Liver (tissue), 9 donors: ENCODE measurements around the gene MAN2B2. TPM values are rescaled to one million over a fixed set of nuclear protein-coding genes. Genes with fewer than 3 reads are reported as not detected.

Source experiments
- DNase-seq: peaks from one replicate; pipeline ENCODE4 v3.0.0-alpha.2; 2017; ENCODE audit warnings: low spot score
- H3K27ac ChIP-seq, 2 donors: one replicate each; pipeline ENCODE4 v1.7.0; 2013; ENCODE audit warnings: inconsistent platforms in 2 of 2, low read length in 2 of 2, control low read depth in 1 of 2, low read depth in 1 of 2, mild to moderate bottlenecking in 1 of 2
- H3K27me3 ChIP-seq, 4 donors: one replicate each; pipeline versions ENCODE4 v1.6.1 to v1.7.0; 2013; ENCODE audit warnings: low read length in 3 of 4, inconsistent platforms in 1 of 4, mild to moderate bottlenecking in 1 of 4, moderate library complexity in 1 of 4; ENCODE audit not compliant: control insufficient read depth in 4 of 4, insufficient read depth in 4 of 4
- H3K36me3 ChIP-seq, 4 donors: one replicate each; pipeline versions ENCODE4 v1.6.1 to v1.7.0; 2013; ENCODE audit warnings: low read length in 3 of 4, mild to moderate bottlenecking in 3 of 4, low read depth in 1 of 4, moderate library complexity in 1 of 4; ENCODE audit not compliant: control insufficient read depth in 4 of 4, insufficient read depth in 3 of 4
- H3K4me1 ChIP-seq, 4 donors: one replicate each; pipeline versions ENCODE4 v1.6.1 to v1.7.0; 2013; ENCODE audit warnings: low read length in 3 of 4, mild to moderate bottlenecking in 3 of 4, moderate library complexity in 1 of 4; ENCODE audit not compliant: control insufficient read depth in 4 of 4, insufficient read depth in 4 of 4
- H3K4me3 ChIP-seq, 3 donors: one replicate each; pipeline versions ENCODE4 v1.6.1 to v1.7.0; 2013; ENCODE audit warnings: low read length in 3 of 3, control low read depth in 1 of 3, low read depth in 1 of 3, mild to moderate bottlenecking in 1 of 3
- H3K9ac ChIP-seq, 2 donors: one replicate each; pipeline ENCODE4 v1.7.0; 2013; ENCODE audit warnings: low read length in 2 of 2, mild to moderate bottlenecking in 2 of 2, moderate library complexity in 2 of 2, control low read depth in 1 of 2, low read depth in 1 of 2
- H3K9me3 ChIP-seq, 4 donors: one replicate each; pipeline versions ENCODE4 v1.6.1 to v1.7.0; 2013; ENCODE audit warnings: low read length in 3 of 4; ENCODE audit not compliant: control insufficient read depth in 4 of 4
- ATF3 ChIP-seq: IDR thresholded peaks from 2 replicates; pipeline ENCODE4 v1.6.1; 2016; ENCODE audit warnings: antibody characterized with exemption
- CTCF ChIP-seq: fragments of 150-350 bp; IDR thresholded peaks from 2 replicates; pipeline ENCODE4 v1.5.1; 2017; ENCODE audit warnings: improper control_type of control experiment, low read depth, low read length; ENCODE audit not compliant: missing input control
- EGR1 ChIP-seq, 2 donors: IDR thresholded peaks; 2 replicates each; pipeline ENCODE4 v1.6.1; 2016 to 2018; ENCODE audit warnings: antibody characterized with exemption in 2 of 2, low read depth in 2 of 2
- FOXA1 ChIP-seq: IDR thresholded peaks from 2 replicates; pipeline ENCODE4 v1.6.1; 2016; ENCODE audit warnings: antibody characterized with exemption
- FOXA2 ChIP-seq: IDR thresholded peaks from 2 replicates; pipeline ENCODE4 v1.6.1; 2016; ENCODE audit warnings: antibody characterized with exemption
- GABPA ChIP-seq, 2 donors: IDR thresholded peaks in 1 of 2; conservative IDR thresholded peaks in 1 of 2; 2 replicates each; pipeline ENCODE4 v1.6.1; 2016; ENCODE audit warnings: antibody characterized with exemption in 2 of 2, mild to moderate bottlenecking in 1 of 2, moderate library complexity in 1 of 2
- HNF4A ChIP-seq, 2 donors: conservative IDR thresholded peaks; 2 replicates each; pipeline ENCODE4 v1.6.1; 2016; ENCODE audit warnings: antibody characterized with exemption in 2 of 2, mild to moderate bottlenecking in 2 of 2
- HNF4G ChIP-seq: IDR thresholded peaks from 2 replicates; pipeline ENCODE4 v1.6.1; 2016; ENCODE audit warnings: antibody characterized with exemption
- JUND ChIP-seq, 2 donors: IDR thresholded peaks; 2 replicates each; pipeline ENCODE4 v1.6.1; 2016; ENCODE audit warnings: antibody characterized with exemption in 2 of 2
- MAX ChIP-seq: IDR thresholded peaks from 2 replicates; pipeline ENCODE4 v1.6.1; 2016; ENCODE audit warnings: antibody characterized with exemption
- NR2F2 ChIP-seq: IDR thresholded peaks from 2 replicates; pipeline ENCODE4 v1.6.1; 2016; ENCODE audit warnings: antibody characterized with exemption
- RAD21 ChIP-seq, 2 donors: IDR thresholded peaks; 2 replicates each; pipeline ENCODE4 v1.6.1; 2016; ENCODE audit warnings: antibody characterized with exemption in 2 of 2, mild to moderate bottlenecking in 2 of 2
- REST ChIP-seq: IDR thresholded peaks from 2 replicates; pipeline ENCODE4 v1.6.1; 2016; ENCODE audit warnings: antibody characterized with exemption, mild to moderate bottlenecking
- RXRA ChIP-seq, 2 donors: IDR thresholded peaks; 2 replicates each; pipeline ENCODE4 v1.6.1; 2017 to 2018; ENCODE audit warnings: antibody characterized with exemption in 2 of 2, mild to moderate bottlenecking in 1 of 2
- SP1 ChIP-seq: IDR thresholded peaks from 2 replicates; pipeline ENCODE4 v1.6.1; 2018; ENCODE audit warnings: antibody characterized with exemption, mild to moderate bottlenecking
- TAF1 ChIP-seq: conservative IDR thresholded peaks from 2 replicates; pipeline ENCODE4 v1.6.1; 2016; ENCODE audit warnings: antibody characterized with exemption, mild to moderate bottlenecking
- YY1 ChIP-seq: IDR thresholded peaks from 2 replicates; pipeline ENCODE4 v1.6.1; 2016; ENCODE audit warnings: antibody characterized with exemption, mild to moderate bottlenecking
- ZBTB33 ChIP-seq: IDR thresholded peaks from 2 replicates; pipeline ENCODE4 v1.6.1; 2016; ENCODE audit warnings: antibody characterized with exemption
- WGBS: extraction: QIAGEN DNeasy Blood & Tissue Kit; methylation state at CpG from one replicate; pipeline ENCODE4 v1.1.7; 2013; 5-methylcytosine and 5-hydroxymethylcytosine counted together
- polyA plus RNA-seq, 2 donors: library from polyadenylated mRNA; stranded (reverse) in 1 of 2; unstranded in 1 of 2; fragments of 200-250 nt in 1 of 2; fragments of >200 nt in 1 of 2; fragmentation: Nextera tagmentation in 1 of 2; extraction: Ambion mirVana in 1 of 2; gene quantifications; one replicate each; pipeline versions ENCODE4 v1.2.1 to v1.2.3, GENCODE V29; 2013 to 2015
- total RNA-seq, 2 donors: library from RNA; depleted of rRNA; stranded (reverse); fragments of >200 nt; gene quantifications; one replicate each; pipeline ENCODE4 v1.2.3, GENCODE V29; 2014
- donor health status: healthy.
- donor health status: healthy.
- donor health status: healthy.
- donor health status: healthy.
- donor health status: healthy.

MAN2B2 gene
- total and polyA plus RNA-seq, 4 donors = 14.7 to 29.7 (median 22.5) TPM

- Histone ChIP-seq H3K27me3 (no peaks in the 10 kb centered on the region), H3K4me3 (no peak overlapping the region), H3K9me3 (no peaks in the 10 kb centered on the region), H3K36me3 (peaks cover 0 to 24% (median 8%) of the 10 kb centered on the region in 4 donors), H3K4me1 (no peaks in the 10 kb centered on the region), H3K27ac (no peak overlapping the region), H3K9ac (no peak overlapping the region)
- no peak for DNase-seq
- WGBS = 93% methylated on average over 2 of the region's 2 CpGs
- TF ChIP-seq EGR1 (IDR thresholded peaks at IDR 0.05; ENCODE audit: low read depth in 2 of 2) (no peak), FOXA2 (no peak), HNF4A (conservative IDR thresholded peaks at IDR 0.05) (no peak), YY1 (no peak), RAD21 (IDR thresholded peaks at IDR 0.05) (no peak), FOXA1 (no peak), GABPA (IDR thresholded peaks at IDR 0.05 in 1 of 2, conservative IDR thresholded peaks at IDR 0.05 in 1 of 2) (no peak), ATF3 (no peak), JUND (IDR thresholded peaks at IDR 0.05) (no peak), SP1 (no peak), ZBTB33 (no peak), NR2F2 (no peak), RXRA (IDR thresholded peaks at IDR 0.05) (no peak), REST (no peak), MAX (no peak), HNF4G (no peak), TAF1 (no peak), CTCF (no peak)
These were observed 47.8 kb downstream of the MAN2B2 start for GRCh38 chr4:6622744-6623143.

GRCh38 chr4:6625256-6625655 is 50.3 kb downstream of the MAN2B2 start:
- no peaks in the 10 kb centered on the region for H3K27me3 ChIP-seq
- no peak for DNase-seq
- peaks cover 0 to 7% (median under 1%) of the 10 kb centered on the region in 4 donors for H3K36me3 ChIP-seq
- H3K4me1 ChIP-seq = no peaks in the 10 kb centered on the region
- no peak overlapping the region for H3K4me3 ChIP-seq
- H3K27ac ChIP-seq = no peak overlapping the region
- 96% methylated on average over 9 of the region's 9 CpGs for WGBS
- no peaks in the 10 kb centered on the region for H3K9me3 ChIP-seq
- no peak overlapping the region for H3K9ac ChIP-seq
- no peak for TF ChIP-seq HNF4A (conservative IDR thresholded peaks at IDR 0.05)
- no peak for TF ChIP-seq SP1
